LNCAP (cell line): ENCODE measurements around the gene SMIM43.

Experiments
- CTCF ChIP-seq: fragments of 450-650 bp; IDR thresholded peaks from 2 replicates; pipeline ENCODE4 v1.5.1; 2017; ENCODE audit warnings: mild to moderate bottlenecking

The SMIM43 gene

GRCh38 chr4:121733942-121734341 lies 31.0 kb downstream of the SMIM43 start:
- no peak for TF ChIP-seq CTCF

GRCh38 chr4:121728798-121729226 lies 36.2 kb downstream of the SMIM43 start:
- TF ChIP-seq CTCF, result no peak

- TF ChIP-seq CTCF, result no peak
Observed at GRCh38 chr4:121728066-121728465, 36.9 kb downstream of the SMIM43 start.

GRCh38 chr4:121726642-121727268 lies 38.2 kb downstream of the SMIM43 start:
- peak; percentile 57 for TF ChIP-seq CTCF

GRCh38 chr4:121724671-121725070 lies 40.3 kb downstream of the SMIM43 start:
- no peak for TF ChIP-seq CTCF

- no peak for TF ChIP-seq CTCF
Observed at GRCh38 chr4:121721700-121722099, 43.3 kb downstream of the SMIM43 start.

GRCh38 chr4:121720109-121720508 lies 44.9 kb downstream of the SMIM43 start:
- no peak for TF ChIP-seq CTCF
